B cell (primary cell): ENCODE results near the gene SPRY1.

ENCODE experiments used
- EZH2 ChIP-seq: IDR thresholded peaks from 2 replicates; pipeline ENCODE4 v1.6.1; 2012; ENCODE audit warnings: borderline replicate concordance, low read depth, mild to moderate bottlenecking, moderate library complexity, low read length; ENCODE audit not compliant: insufficient read depth, poor library complexity, severe bottlenecking
- TF ChIP-seq, protein P1 (sequence below): fragments of 200-600 bp; IDR thresholded peaks from one replicate; pipeline ENCODE4 v1.8.0; 2022; ENCODE audit warnings: antibody characterized with exemption, mild to moderate bottlenecking

GRCh38 chr4:123378794-123379193 lies 17.8 kb upstream of the SPRY1 start:
- TF ChIP-seq, protein P1, sequence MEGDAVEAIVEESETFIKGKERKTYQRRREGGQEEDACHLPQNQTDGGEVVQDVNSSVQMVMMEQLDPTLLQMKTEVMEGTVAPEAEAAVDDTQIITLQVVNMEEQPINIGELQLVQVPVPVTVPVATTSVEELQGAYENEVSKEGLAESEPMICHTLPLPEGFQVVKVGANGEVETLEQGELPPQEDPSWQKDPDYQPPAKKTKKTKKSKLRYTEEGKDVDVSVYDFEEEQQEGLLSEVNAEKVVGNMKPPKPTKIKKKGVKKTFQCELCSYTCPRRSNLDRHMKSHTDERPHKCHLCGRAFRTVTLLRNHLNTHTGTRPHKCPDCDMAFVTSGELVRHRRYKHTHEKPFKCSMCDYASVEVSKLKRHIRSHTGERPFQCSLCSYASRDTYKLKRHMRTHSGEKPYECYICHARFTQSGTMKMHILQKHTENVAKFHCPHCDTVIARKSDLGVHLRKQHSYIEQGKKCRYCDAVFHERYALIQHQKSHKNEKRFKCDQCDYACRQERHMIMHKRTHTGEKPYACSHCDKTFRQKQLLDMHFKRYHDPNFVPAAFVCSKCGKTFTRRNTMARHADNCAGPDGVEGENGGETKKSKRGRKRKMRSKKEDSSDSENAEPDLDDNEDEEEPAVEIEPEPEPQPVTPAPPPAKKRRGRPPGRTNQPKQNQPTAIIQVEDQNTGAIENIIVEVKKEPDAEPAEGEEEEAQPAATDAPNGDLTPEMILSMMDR, result no peak
- TF ChIP-seq EZH2, result no peak
